AG09309 (cell line): Measurements from ENCODE around the gene SDK1.

ENCODE experiments used
- DNase-seq: peaks from one replicate; pipeline ENCODE4 v3.0.0-alpha.2; 2010; ENCODE audit warnings: low read depth
- H3K4me3 ChIP-seq: 2 replicates; pipeline ENCODE4 v1.5.1; 2011; ENCODE audit warnings: mild to moderate bottlenecking, low read depth, low read length, moderate library complexity; ENCODE audit not compliant: control insufficient read depth
- CTCF ChIP-seq: IDR thresholded peaks from 2 replicates; pipeline ENCODE4 v1.5.1; 2011; ENCODE audit warnings: mild to moderate bottlenecking, low read depth, low read length, inconsistent platforms; ENCODE audit not compliant: insufficient read depth, control insufficient read depth; ENCODE audit errors: missing control alignments

The SDK1 gene

GRCh38 chr7:4182605-4183300, 881.7 kb downstream of the SDK1 start:
- H3K4me3 ChIP-seq: no peak overlapping the region
- TF ChIP-seq CTCF: no peak
- no peak for DNase-seq

- no peak for TF ChIP-seq CTCF
- DNase-seq: no peak
- no peak overlapping the region for H3K4me3 ChIP-seq
These were observed 883.6 kb downstream of the SDK1 start for GRCh38 chr7:4184653-4185052.

- DNase-seq: no peak
- no peak for TF ChIP-seq CTCF
These were observed 884.1 kb downstream of the SDK1 start for GRCh38 chr7:4185136-4185535.

GRCh38 chr7:4185721-4186512, 884.9 kb downstream of the SDK1 start:
- TF ChIP-seq CTCF: no peak
- no peak overlapping the region for H3K4me3 ChIP-seq
- no peak for DNase-seq

More at GRCh38 chr7:4185136-4185535, 884.1 kb downstream of the SDK1 start:
- no peak overlapping the region for H3K4me3 ChIP-seq

GRCh38 chr7:4186513-4186780, 885.4 kb downstream of the SDK1 start:
- no peak for DNase-seq
- no peak overlapping the region for H3K4me3 ChIP-seq
- no peak for TF ChIP-seq CTCF

GRCh38 chr7:4188651-4189050, 887.6 kb downstream of the SDK1 start:
- no peak for DNase-seq
- no peak overlapping the region for H3K4me3 ChIP-seq
- TF ChIP-seq CTCF: no peak

- no peak overlapping the region for H3K4me3 ChIP-seq
- TF ChIP-seq CTCF: no peak
- no peak for DNase-seq
These were observed 888.1 kb downstream of the SDK1 start for GRCh38 chr7:4189131-4189570.
